Measurements from ENCODE around the gene CNGA2.

CNGA2 gene

GRCh38 chrX:151752847-151753246, 18.3 kb downstream of the CNGA2 start:
- DNase-seq (ENCODE audit: low read depth in 3 of 3) = no peak

DNA sequence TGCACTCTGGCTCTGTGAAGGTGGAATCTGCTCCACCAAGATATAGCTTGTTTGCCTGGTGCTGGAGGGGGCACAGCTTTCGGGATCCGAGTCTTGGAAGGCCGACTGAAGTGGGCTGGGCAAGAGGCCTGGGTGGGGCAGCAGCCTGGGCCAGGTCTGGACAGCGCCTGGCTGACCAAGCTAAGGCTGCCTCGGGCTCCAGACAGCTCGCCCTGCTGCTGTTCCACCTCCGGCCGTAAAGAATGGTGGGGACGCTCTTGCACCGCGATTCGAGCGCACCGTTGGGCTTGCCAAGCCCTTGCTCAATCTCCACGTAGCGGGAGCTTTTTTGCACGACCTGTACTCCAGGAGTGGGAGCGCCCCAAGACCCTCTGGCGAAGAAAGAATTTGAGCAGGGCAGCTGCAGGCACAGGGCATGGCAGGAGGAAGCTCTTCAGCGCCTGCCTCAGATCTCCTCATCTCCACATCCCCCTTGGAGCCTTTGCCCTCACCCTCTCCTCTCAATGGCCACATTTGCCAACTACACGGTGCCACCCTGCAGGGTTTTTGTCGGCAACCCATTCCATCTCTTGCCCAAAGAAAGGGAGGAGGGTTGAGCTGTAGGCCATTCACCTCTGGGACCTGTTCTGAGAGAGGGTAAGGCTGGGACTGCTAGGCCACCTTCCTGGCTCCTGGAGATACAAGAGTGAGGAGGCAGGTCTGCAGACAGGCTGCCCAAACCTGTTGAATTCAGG, 18.9 kb downstream of the CNGA2 start:
- DNase-seq (ENCODE audit: low read depth in 3 of 3) = no peak

DNA sequence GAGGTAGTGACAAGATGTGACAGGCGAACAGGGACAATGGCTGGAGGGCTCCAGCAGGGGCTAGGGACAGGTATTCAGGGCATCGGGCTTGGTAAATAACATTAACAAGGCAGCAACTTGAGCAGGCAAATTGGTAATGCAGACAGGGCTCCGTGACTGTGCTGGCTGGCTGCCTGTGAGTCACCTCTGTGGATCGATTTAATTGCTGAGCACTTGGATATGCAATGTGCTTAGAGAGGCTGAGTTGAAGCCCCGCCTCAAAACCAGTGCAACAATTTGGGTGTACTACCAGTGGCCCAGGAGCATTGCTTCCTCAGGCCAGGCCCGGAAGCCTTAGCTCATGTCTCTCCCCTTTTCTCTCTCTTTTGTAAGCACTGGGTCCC, 19.5 kb downstream of the CNGA2 start:
- DNase-seq (ENCODE audit: low read depth in 3 of 3) = no peak

GRCh38 chrX:151754641-151755215, 20.2 kb downstream of the CNGA2 start:
- no peak for DNase-seq (ENCODE audit: low read depth in 3 of 3)

GRCh38 chrX:151759041-151759708, 24.6 kb downstream of the CNGA2 start:
- no peak for DNase-seq (ENCODE audit: low read depth in 3 of 3)

GRCh38 chrX:151762802-151763201, 28.3 kb downstream of the CNGA2 start:
- no peak for DNase-seq (ENCODE audit: low read depth in 3 of 3)

DNA sequence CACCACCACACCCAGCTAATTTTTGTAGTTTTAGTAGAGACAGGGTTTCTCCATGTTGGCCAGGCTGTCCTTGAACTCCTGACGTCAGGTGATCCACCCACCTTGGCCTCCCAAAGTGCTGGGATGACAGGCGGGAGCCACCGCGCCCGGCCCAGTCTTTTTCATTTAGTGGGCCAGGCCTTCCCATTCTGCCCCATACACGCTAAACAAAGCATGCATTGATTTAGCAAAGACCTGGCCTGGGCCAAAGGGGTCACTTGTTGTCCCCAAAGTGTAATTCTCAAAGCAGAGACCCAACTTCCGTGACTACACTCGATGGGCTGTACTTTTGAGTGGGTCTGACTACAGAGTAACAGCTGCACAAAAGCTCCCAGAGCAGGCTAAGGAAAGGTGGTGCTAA, 29.2 kb downstream of the CNGA2 start:
- DNase-seq (ENCODE audit: low read depth in 3 of 3) = no peak

DNA sequence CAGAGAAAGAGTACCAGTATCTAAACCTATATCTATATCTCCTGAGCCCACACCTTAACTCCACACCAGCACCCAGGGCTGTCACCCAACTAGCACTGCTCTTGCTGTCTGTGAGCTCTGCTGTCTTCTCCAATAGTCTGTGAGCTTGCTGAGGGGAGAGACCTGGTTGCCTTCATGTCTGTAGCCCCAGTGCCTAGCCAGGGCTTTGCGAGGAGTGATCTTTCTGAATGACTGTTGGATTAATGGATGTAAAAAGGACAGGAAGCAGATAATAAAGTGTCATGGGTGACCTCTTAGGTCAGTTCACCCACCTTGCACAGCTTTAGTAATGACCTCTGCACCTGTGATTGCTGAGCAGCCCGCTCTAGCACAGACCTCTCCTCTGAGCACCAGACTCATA, 30.5 kb downstream of the CNGA2 start:
- no peak for DNase-seq (ENCODE audit: low read depth in 3 of 3)

DNA sequence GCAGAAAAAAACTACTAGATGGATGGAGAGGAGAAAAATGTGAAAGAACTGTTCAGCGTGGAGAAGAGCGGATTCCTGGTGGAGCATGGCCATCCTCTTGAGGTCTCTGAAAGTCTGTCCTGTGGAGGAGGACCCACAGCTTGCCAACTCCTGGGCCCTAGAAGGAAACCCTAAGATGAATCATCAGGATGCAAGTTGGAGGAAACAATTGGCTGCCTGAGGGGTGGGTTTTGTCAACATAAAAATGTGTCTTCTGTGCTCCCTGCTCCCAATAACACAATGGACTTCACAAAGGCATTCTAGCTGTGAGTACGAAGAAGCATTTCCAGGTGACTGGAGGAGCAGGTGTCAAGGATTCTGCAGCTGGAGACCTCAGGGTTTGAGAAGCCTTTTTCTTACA, 37.2 kb downstream of the CNGA2 start:
- DNase-seq (ENCODE audit: low read depth in 3 of 3) = no peak

GRCh38 chrX:151773434-151773833, 38.9 kb downstream of the CNGA2 start:
- no peak for DNase-seq (ENCODE audit: low read depth in 3 of 3)

GRCh38 chrX:151774421-151774820, 39.9 kb downstream of the CNGA2 start:
- no peak for DNase-seq (ENCODE audit: low read depth in 3 of 3)

DNA sequence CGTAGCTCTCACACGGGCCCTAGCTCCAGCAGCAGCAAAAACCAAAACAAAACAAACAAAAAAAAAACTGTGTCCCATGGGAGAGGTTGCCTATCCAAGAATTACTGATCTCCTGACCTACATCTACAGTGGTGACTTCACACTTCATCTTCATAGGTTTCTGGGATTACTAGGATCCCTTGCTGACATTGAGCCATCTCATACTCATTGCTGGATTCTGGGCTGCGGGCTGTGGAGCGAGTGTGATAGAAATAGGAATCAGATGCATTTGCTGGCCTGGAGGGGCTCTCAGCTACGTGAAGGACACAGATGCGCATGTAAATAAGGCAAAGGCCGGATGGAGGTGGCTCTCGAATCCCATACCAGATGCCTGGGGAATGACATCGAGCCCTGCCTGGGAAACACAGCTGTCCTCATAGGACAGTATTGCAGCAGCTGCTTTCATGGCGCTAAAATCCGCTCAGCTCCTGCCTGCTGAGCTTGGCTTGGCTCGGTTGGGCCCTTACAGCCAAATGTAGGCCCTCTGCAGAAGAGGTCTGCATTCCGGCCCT, 41.7 kb downstream of the CNGA2 start:
- no peak for DNase-seq (ENCODE audit: low read depth in 3 of 3)

- no peak for DNase-seq (ENCODE audit: low read depth in 3 of 3)
Observed at GRCh38 chrX:151776936-151777335, 42.4 kb downstream of the CNGA2 start.

DNA sequence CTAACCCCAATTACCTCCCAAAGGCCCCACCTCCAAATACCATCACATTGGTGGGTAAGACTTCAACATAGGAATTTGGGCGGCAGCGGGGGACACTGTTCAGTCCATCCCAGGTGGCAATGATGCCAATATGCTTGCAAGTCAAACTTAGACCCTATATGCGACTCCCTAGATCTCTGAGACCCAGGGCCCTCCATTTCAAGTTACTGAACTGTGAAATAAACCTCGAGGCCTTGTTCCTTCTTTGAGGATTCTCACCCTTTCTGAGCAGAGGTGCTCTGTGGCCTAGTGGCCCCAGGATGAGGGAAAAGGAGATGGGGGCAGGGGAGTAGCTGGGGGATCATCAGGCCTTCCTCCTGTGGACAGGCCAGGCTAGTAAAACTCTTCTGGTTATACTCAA, 44.7 kb downstream of the CNGA2 start:
- DNase-seq (ENCODE audit: low read depth in 3 of 3) = no peak

- no peak for DNase-seq (ENCODE audit: low read depth in 3 of 3)
Observed at GRCh38 chrX:151780621-151781020, 46.1 kb downstream of the CNGA2 start.

DNA sequence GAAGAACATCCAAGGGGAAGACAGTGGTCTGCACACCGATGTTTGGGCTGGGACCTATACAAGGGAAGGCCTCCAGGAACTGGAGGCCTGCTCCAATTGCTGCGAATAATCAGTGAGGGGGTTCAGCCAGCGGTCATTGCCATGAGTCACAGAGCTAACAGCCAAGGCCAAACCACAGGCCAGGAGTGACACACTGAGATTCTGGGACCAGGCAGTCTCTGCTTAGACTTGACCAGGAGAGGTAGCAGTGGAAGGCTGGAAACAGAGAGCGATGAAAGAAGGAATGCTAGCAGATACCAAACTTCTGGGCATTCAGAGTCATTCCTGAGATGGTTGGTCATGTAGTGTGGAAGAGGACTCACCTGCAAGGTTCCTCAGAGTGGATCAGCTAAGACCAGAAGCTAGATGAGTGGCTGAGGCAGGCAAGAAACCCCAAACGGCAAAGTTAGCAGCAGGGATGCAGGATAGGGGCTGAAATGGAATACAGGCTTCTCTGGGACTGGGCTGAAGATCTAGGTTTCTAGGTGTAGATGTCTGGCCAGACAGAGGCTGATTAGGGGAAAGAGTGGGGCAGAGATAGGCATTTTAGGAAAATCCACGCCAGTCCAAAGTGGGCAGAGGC, 54.7 kb downstream of the CNGA2 start:
- no peak for DNase-seq (ENCODE audit: low read depth in 3 of 3)

DNA sequence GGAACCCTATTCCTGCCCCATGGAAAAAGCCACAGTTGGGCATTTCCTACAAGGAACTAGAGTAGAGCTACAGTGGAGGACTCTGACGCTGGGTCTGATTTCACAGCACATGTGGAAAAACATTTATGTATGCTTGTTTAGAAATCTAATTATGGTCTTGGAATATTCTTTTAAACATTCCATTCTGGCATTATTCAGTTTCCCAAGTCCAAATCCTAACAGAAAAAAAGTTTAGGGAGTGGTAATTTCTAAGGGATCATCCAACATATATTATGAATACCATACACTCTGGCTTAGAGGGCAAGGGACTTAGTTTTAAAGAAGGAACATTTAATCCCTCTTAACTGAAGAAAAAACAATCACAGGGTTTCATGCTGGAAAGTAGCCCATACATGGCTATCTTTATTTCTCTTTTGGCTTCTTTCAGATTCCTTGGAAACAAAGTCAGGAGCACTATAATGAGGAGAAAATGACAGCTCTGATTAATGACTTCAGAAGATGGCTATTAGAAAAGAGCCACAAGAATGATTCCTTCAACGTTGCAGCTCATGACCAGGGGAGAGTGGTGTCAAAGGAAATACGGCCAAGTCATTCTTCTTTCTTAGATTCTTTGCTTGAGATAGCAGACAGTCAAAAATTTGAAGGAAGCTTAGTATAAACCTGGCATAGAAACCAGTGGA, 56.1 kb downstream of the CNGA2 start:
- DNase-seq (ENCODE audit: low read depth in 3 of 3) = no peak

GRCh38 chrX:151791961-151792360, 57.4 kb downstream of the CNGA2 start:
- no peak for DNase-seq (ENCODE audit: low read depth in 3 of 3)

DNA sequence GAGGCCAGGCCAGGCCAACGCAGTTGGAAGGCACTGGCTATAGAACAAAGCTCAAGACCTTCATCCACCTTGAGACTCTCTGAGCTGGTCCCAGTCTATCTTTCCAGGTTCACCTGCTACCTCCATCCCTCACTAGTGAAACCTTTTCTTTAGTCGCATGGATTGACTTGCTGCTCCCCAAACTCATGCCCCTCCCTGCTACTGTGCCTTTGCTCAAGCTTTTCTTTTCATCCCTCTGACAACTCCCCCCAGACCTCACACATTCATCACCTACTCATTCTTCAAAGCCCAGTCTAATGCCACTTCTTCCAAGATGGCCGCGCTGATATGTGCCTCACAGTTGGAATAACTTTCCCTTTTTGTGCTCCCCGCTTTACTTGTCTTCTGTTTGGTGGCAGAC, 58.0 kb downstream of the CNGA2 start:
- no peak for DNase-seq (ENCODE audit: low read depth in 3 of 3)

GRCh38 chrX:151793886-151794285, 59.3 kb downstream of the CNGA2 start:
- DNase-seq (ENCODE audit: low read depth in 3 of 3) = no peak

Measured in stimulated activated CD4-positive, alpha-beta T cell treated with anti-CD3 and anti-CD28 coated beads, TNF-alpha, amount 100 ng/mL, for 4 hours (primary cell).